ENCODE results near the gene MAST3.
"Not testable (repeated sequence)": the region's sequence is repeated elsewhere in the genome, so short reads cannot be mapped to it uniquely, and the experiment has no call there.

The MAST3 gene

GRCh38 chr19:18153556-18154134 lies 56.1 kb downstream of the MAST3 start:
- in situ Hi-C loops (cut with MboI; ENCODE audit: low sequenced_read_pairs, unreplicated experiment) = no loop called here
- TF ChIP-seq CTCF (IDR thresholded peaks at IDR 0.05; ENCODE audit: borderline replicate concordance, control extremely low read depth, extremely low read depth, insufficient read depth, missing control alignments) = no peak
- no peak for DNase-seq (ENCODE audit: low spot score)

GRCh38 chr19:18155095-18156087 lies 57.8 kb downstream of the MAST3 start:
- in situ Hi-C loops (cut with MboI; ENCODE audit: low sequenced_read_pairs, unreplicated experiment) = no loop called here
- no peak for DNase-seq (ENCODE audit: low spot score)
- TF ChIP-seq CTCF (IDR thresholded peaks at IDR 0.05; ENCODE audit: borderline replicate concordance, control extremely low read depth, extremely low read depth, insufficient read depth, missing control alignments) = no peak

GRCh38 chr19:18156268-18156667 lies 58.7 kb downstream of the MAST3 start:
- no peak for DNase-seq (ENCODE audit: low spot score)
- in situ Hi-C loops (cut with MboI; ENCODE audit: low sequenced_read_pairs, unreplicated experiment) = no loop called here
- no peak for TF ChIP-seq CTCF (IDR thresholded peaks at IDR 0.05; ENCODE audit: borderline replicate concordance, control extremely low read depth, extremely low read depth, insufficient read depth, missing control alignments)

GRCh38 chr19:18156841-18157464 lies 59.4 kb downstream of the MAST3 start:
- no peak for DNase-seq (ENCODE audit: low spot score)
- TF ChIP-seq CTCF (IDR thresholded peaks at IDR 0.05; ENCODE audit: borderline replicate concordance, control extremely low read depth, extremely low read depth, insufficient read depth, missing control alignments) = no peak
- in situ Hi-C loops (cut with MboI; ENCODE audit: low sequenced_read_pairs, unreplicated experiment) = no loop called here

GRCh38 chr19:18157465-18158063 lies 60.0 kb downstream of the MAST3 start:
- no peak for DNase-seq (ENCODE audit: low spot score)
- in situ Hi-C loops (cut with MboI; ENCODE audit: low sequenced_read_pairs, unreplicated experiment) = no loop called here
- no peak for TF ChIP-seq CTCF (IDR thresholded peaks at IDR 0.05; ENCODE audit: borderline replicate concordance, control extremely low read depth, extremely low read depth, insufficient read depth, missing control alignments)

GRCh38 chr19:18158467-18158866 lies 60.9 kb downstream of the MAST3 start:
- no peak for TF ChIP-seq CTCF (IDR thresholded peaks at IDR 0.05; ENCODE audit: borderline replicate concordance, control extremely low read depth, extremely low read depth, insufficient read depth, missing control alignments)
- in situ Hi-C loops (cut with MboI; ENCODE audit: low sequenced_read_pairs, unreplicated experiment) = no loop called here
- DNase-seq (ENCODE audit: low spot score) = no peak

- in situ Hi-C loops (cut with MboI; ENCODE audit: low sequenced_read_pairs, unreplicated experiment) = not testable (repeated sequence)
Measured at GRCh38 chr19:18159059-18159616, 61.6 kb downstream of the MAST3 start.

More at GRCh38 chr19:18159059-18159616, 61.6 kb downstream of the MAST3 start:
- not testable (repeated sequence) for DNase-seq (ENCODE audit: low spot score)
